Measurements from ENCODE around the gene RSRC2.

DNA sequence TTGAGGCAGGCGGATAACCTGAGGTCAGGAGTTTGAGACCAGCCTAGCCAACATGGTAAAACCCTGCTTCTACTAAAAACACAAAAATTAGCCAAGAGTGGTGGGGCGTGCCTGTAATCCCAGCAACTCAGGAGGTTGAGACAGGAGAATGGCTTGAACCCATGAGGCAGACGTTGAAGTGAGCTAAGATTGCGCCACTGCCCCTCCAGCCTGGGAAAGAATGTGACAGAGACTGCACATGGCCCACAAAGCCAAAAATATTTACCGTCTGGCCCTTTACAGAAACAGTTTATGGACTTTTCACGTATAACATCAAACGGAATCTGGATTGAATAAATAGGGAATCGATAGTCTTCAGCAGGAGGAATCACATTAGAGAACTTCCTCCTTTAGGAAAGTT lies 3.5 kb downstream of the RSRC2 start:
- TF ChIP-seq, protein P1, sequence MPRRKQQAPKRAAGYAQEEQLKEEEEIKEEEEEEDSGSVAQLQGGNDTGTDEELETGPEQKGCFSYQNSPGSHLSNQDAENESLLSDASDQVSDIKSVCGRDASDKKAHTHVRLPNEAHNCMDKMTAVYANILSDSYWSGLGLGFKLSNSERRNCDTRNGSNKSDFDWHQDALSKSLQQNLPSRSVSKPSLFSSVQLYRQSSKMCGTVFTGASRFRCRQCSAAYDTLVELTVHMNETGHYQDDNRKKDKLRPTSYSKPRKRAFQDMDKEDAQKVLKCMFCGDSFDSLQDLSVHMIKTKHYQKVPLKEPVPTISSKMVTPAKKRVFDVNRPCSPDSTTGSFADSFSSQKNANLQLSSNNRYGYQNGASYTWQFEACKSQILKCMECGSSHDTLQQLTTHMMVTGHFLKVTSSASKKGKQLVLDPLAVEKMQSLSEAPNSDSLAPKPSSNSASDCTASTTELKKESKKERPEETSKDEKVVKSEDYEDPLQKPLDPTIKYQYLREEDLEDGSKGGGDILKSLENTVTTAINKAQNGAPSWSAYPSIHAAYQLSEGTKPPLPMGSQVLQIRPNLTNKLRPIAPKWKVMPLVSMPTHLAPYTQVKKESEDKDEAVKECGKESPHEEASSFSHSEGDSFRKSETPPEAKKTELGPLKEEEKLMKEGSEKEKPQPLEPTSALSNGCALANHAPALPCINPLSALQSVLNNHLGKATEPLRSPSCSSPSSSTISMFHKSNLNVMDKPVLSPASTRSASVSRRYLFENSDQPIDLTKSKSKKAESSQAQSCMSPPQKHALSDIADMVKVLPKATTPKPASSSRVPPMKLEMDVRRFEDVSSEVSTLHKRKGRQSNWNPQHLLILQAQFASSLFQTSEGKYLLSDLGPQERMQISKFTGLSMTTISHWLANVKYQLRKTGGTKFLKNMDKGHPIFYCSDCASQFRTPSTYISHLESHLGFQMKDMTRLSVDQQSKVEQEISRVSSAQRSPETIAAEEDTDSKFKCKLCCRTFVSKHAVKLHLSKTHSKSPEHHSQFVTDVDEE (CRISPR knock-in tag; IDR thresholded peaks at IDR 0.05) = no peak
- TF ChIP-seq OSR1 (CRISPR knock-in tag; IDR thresholded peaks at IDR 0.05) (no peak), RARB (CRISPR knock-in tag; IDR thresholded peaks at IDR 0.05) (no peak), GLIS3 (CRISPR knock-in tag; IDR thresholded peaks at IDR 0.05) (no peak), ISL1 (CRISPR knock-in tag; IDR thresholded peaks at IDR 0.05) (no peak), ZFP30 (CRISPR knock-in tag; IDR thresholded peaks at IDR 0.05) (no peak), ZFP3 (CRISPR knock-in tag; IDR thresholded peaks at IDR 0.05) (no peak), TOX (CRISPR knock-in tag; IDR thresholded peaks at IDR 0.05; ENCODE audit: borderline replicate concordance) (no peak), ZNF8 (CRISPR knock-in tag; IDR thresholded peaks at IDR 0.05) (no peak), BACH2 (CRISPR knock-in tag; IDR thresholded peaks at IDR 0.05; ENCODE audit: borderline replicate concordance) (no peak), TCF4 (CRISPR knock-in tag; IDR thresholded peaks at IDR 0.05; ENCODE audit: borderline replicate concordance) (no peak)
- TF ChIP-seq, protein P2, sequence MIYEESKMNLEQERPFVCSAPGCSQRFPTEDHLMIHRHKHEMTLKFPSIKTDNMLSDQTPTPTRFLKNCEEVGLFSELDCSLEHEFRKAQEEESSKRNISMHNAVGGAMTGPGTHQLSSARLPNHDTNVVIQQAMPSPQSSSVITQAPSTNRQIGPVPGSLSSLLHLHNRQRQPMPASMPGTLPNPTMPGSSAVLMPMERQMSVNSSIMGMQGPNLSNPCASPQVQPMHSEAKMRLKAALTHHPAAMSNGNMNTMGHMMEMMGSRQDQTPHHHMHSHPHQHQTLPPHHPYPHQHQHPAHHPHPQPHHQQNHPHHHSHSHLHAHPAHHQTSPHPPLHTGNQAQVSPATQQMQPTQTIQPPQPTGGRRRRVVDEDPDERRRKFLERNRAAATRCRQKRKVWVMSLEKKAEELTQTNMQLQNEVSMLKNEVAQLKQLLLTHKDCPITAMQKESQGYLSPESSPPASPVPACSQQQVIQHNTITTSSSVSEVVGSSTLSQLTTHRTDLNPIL (CRISPR knock-in tag; IDR thresholded peaks at IDR 0.05; ENCODE audit: low read depth) = no peak
- TF ChIP-seq, protein P3, sequence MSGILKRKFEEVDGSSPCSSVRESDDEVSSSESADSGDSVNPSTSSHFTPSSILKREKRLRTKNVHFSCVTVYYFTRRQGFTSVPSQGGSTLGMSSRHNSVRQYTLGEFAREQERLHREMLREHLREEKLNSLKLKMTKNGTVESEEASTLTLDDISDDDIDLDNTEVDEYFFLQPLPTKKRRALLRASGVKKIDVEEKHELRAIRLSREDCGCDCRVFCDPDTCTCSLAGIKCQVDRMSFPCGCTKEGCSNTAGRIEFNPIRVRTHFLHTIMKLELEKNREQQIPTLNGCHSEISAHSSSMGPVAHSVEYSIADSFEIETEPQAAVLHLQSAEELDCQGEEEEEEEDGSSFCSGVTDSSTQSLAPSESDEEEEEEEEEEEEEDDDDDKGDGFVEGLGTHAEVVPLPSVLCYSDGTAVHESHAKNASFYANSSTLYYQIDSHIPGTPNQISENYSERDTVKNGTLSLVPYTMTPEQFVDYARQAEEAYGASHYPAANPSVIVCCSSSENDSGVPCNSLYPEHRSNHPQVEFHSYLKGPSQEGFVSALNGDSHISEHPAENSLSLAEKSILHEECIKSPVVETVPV (CRISPR knock-in tag; IDR thresholded peaks at IDR 0.05) = no peak
- TF ChIP-seq, protein P4, sequence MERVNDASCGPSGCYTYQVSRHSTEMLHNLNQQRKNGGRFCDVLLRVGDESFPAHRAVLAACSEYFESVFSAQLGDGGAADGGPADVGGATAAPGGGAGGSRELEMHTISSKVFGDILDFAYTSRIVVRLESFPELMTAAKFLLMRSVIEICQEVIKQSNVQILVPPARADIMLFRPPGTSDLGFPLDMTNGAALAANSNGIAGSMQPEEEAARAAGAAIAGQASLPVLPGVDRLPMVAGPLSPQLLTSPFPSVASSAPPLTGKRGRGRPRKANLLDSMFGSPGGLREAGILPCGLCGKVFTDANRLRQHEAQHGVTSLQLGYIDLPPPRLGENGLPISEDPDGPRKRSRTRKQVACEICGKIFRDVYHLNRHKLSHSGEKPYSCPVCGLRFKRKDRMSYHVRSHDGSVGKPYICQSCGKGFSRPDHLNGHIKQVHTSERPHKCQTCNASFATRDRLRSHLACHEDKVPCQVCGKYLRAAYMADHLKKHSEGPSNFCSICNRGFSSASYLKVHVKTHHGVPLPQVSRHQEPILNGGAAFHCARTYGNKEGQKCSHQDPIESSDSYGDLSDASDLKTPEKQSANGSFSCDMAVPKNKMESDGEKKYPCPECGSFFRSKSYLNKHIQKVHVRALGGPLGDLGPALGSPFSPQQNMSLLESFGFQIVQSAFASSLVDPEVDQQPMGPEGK (CRISPR knock-in tag; IDR thresholded peaks at IDR 0.05; ENCODE audit: borderline replicate concordance) = no peak
